Erythroblast (primary cell): Measurements from ENCODE around the gene KRT10.

Experiments used
- GATA1 ChIP-seq: IDR thresholded peaks from 2 replicates; pipeline ENCODE4 v1.6.1; 2011; ENCODE audit warnings: low read depth, mild to moderate bottlenecking, control low read depth, low read length, moderate library complexity
- POLR2A ChIP-seq: IDR thresholded peaks from 2 replicates; pipeline ENCODE4 v1.6.1; 2011; ENCODE audit warnings: mild to moderate bottlenecking, low read length

GRCh38 chr17:40821536-40821935, 878 bp downstream of the KRT10 start:
- TF ChIP-seq POLR2A (no peak), GATA1 (no peak)
